GM06990 (cell line): ENCODE results near the gene RALGPS1.
A peak's percentile ranks its signal among the peaks of the same experiment; 100 is the strongest.

Source experiments
- DNase-seq: peaks from one replicate; pipeline ENCODE4 v3.0.0-alpha.2; 2011; ENCODE audit not compliant: insufficient read length; ENCODE audit errors: extremely low read depth
- H3K27me3 ChIP-seq: replicated peaks from 2 replicates; pipeline ENCODE4 v1.6.0; 2011; ENCODE audit warnings: low read length; ENCODE audit not compliant: control insufficient read depth, insufficient read depth
- H3K36me3 ChIP-seq: 2 replicates; pipeline ENCODE4 v1.5.1; 2011; ENCODE audit warnings: low read length; ENCODE audit not compliant: control insufficient read depth, insufficient read depth
- H3K4me3 ChIP-seq: replicated peaks from 2 replicates; pipeline ENCODE4 v1.5.1; 2011; ENCODE audit warnings: low read depth, mild to moderate bottlenecking, control low read depth, low read length
- CTCF ChIP-seq: IDR thresholded peaks from 2 replicates; pipeline ENCODE4 v1.5.1; 2011; ENCODE audit warnings: low read length, control low read depth, mild to moderate bottlenecking, inconsistent platforms; ENCODE audit not compliant: insufficient read depth, poor library complexity, severe bottlenecking

RALGPS1 gene

GRCh38 chr9:127202461-127203169 is 288.0 kb downstream of the RALGPS1 start:
- DNase-seq, result no peak
- no peaks in the 10 kb centered on the region for H3K27me3 ChIP-seq
- no peak for TF ChIP-seq CTCF
- no peak overlapping the region for H3K4me3 ChIP-seq
- H3K36me3 ChIP-seq, result no peaks in the 10 kb centered on the region

GRCh38 chr9:127203681-127204327 is 289.2 kb downstream of the RALGPS1 start:
- TF ChIP-seq CTCF, result no peak
- DNase-seq, result no peak
- no peaks in the 10 kb centered on the region for H3K36me3 ChIP-seq
- no peak overlapping the region for H3K4me3 ChIP-seq
- no peaks in the 10 kb centered on the region for H3K27me3 ChIP-seq

DNA sequence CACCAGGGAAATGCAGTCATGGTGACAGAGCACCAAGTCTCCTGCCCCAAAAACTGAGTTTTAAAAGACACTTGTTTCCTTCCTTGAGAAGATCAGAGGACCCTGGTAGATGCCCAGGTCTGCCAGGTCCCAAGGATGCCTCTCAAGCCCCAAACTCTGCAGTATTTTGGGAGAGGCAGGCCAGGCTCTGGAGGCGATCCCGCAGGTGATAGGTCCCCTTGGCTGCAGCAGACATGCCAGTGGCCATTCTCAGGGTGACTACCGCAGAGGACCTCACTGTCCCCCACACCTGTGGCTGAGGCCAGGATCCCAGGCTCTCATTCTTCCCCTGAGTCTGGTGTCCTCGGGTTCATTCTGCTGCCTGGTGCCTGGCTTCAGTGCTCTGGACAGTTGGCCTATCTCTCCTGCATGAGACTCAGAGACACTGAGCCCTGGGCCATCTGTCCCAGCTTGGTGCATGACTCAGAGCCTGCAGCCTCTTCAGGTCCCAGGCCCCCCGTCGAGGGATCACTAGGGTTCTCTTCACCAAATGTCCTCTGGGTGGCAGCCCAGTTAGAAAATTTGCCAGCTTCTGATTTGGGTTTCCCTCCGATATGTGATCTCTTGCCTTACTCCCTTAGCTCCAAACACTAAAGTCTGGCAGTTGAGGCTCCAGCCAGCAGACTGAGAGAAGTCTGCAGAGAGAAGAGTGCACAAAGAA is 290.3 kb downstream of the RALGPS1 start:
- no peak for DNase-seq
- no peaks in the 10 kb centered on the region for H3K27me3 ChIP-seq
- TF ChIP-seq CTCF, result peak; percentile 30
- H3K4me3 ChIP-seq, result no peak overlapping the region
- H3K36me3 ChIP-seq, result no peaks in the 10 kb centered on the region

GRCh38 chr9:127205952-127206351 is 291.4 kb downstream of the RALGPS1 start:
- DNase-seq, result no peak
- Histone ChIP-seq H3K27me3 (no peaks in the 10 kb centered on the region), H3K4me3 (no peak overlapping the region), H3K36me3 (no peaks in the 10 kb centered on the region)
- TF ChIP-seq CTCF, result no peak

- no peak for TF ChIP-seq CTCF
- Histone ChIP-seq H3K27me3 (no peaks in the 10 kb centered on the region), H3K4me3 (no peak overlapping the region), H3K36me3 (no peaks in the 10 kb centered on the region)
- DNase-seq, result no peak
These were observed 292.1 kb downstream of the RALGPS1 start for GRCh38 chr9:127206666-127207065.
